Naive thymus-derived CD4-positive, alpha-beta T cell (primary cell): Measurements from ENCODE around the gene KRT83. TPM values are rescaled to one million over a fixed set of nuclear protein-coding genes. Genes with fewer than 3 reads are reported as not detected.
"Not testable (repeated sequence)": the region's sequence is repeated elsewhere in the genome, so short reads cannot be mapped to it uniquely, and the experiment has no call there.

ENCODE experiments used
- ATAC-seq: fragments of 150-1000 bp; cut with Tn5 transposase; 2 replicates; pipeline ENCODE4 v1.10.0; 2021; ENCODE audit warnings: mild to moderate bottlenecking, moderate library complexity
- CTCF ChIA-PET: fragments of 350-600 bp; sonication (Branson Sonifier 250); formaldehyde crosslinking; loops from one replicate; lab custom pipeline; 2021; ENCODE audit warnings: antibody characterized with exemption; lab: Charles Lee
- POLR2A ChIA-PET: fragments of 350-600 bp; sonication (Branson Sonifier 250); formaldehyde crosslinking; loops from one replicate; lab custom pipeline; 2021; ENCODE audit warnings: antibody characterized with exemption, inconsistent platforms; lab: Charles Lee
- DNase-seq, 9 donors: peaks; one replicate each; pipeline versions ENCODE4 v3.0.0 to v3.0.0-alpha.2; 2020 to 2022; ENCODE audit warnings: mixed read lengths in 1 of 9
- H3K27ac ChIP-seq: one replicate; pipeline ENCODE4 v1.7.0; 2013; ENCODE audit warnings: mild to moderate bottlenecking, low read depth, low read length, moderate library complexity
- H3K27me3 ChIP-seq, 2 donors: one replicate each; pipeline ENCODE4 v1.7.0; 2013; ENCODE audit warnings: low read length in 2 of 2, mild to moderate bottlenecking in 2 of 2, moderate library complexity in 2 of 2; ENCODE audit not compliant: control insufficient read depth in 2 of 2, insufficient read depth in 2 of 2
- H3K36me3 ChIP-seq, 3 experiments: 1 replicate in 2 of 3; 2 replicates in 1 of 3; pipeline ENCODE4 v1.7.0; 2013; ENCODE audit warnings: low read length in 3 of 3, mild to moderate bottlenecking in 3 of 3, moderate library complexity in 1 of 3; ENCODE audit not compliant: insufficient read depth in 3 of 3, control insufficient read depth in 2 of 3
- H3K4me1 ChIP-seq, 2 donors: one replicate each; pipeline ENCODE4 v1.7.0; 2013; ENCODE audit warnings: low read length in 2 of 2, mild to moderate bottlenecking in 2 of 2, moderate library complexity in 1 of 2; ENCODE audit not compliant: control insufficient read depth in 2 of 2, insufficient read depth in 2 of 2
- H3K4me3 ChIP-seq: 2 replicates; pipeline ENCODE4 v1.7.0; 2013; ENCODE audit warnings: mild to moderate bottlenecking, low read length
- H3K9me3 ChIP-seq, 3 experiments: 1 replicate in 2 of 3; 2 replicates in 1 of 3; pipeline ENCODE4 v1.7.0; 2013; ENCODE audit warnings: low read length in 3 of 3; ENCODE audit not compliant: control insufficient read depth in 2 of 3
- H3K27ac Mint-ChIP-seq, 9 donors: one replicate each; pipeline ENCODE4 v1.8.0; 2020 to 2022; ENCODE audit warnings: mixed read lengths in 9 of 9, mild to moderate bottlenecking in 8 of 9, moderate library complexity in 5 of 9, inconsistent platforms in 2 of 9
- H3K27me3 Mint-ChIP-seq, 5 donors: one replicate each; pipeline ENCODE4 v1.8.0; 2021 to 2022; ENCODE audit warnings: mixed read lengths in 5 of 5, mild to moderate bottlenecking in 1 of 5
- H3K36me3 Mint-ChIP-seq, 5 donors: one replicate each; pipeline ENCODE4 v1.8.0; 2020 to 2022; ENCODE audit warnings: mixed read lengths in 5 of 5, mild to moderate bottlenecking in 3 of 5, inconsistent platforms in 1 of 5
- H3K4me1 Mint-ChIP-seq, 7 donors: one replicate each; pipeline ENCODE4 v1.8.0; 2020 to 2022; ENCODE audit warnings: mixed read lengths in 7 of 7, mild to moderate bottlenecking in 3 of 7, inconsistent platforms in 1 of 7
- H3K4me3 Mint-ChIP-seq, 10 donors: one replicate each; pipeline ENCODE4 v1.8.0; 2020 to 2022; ENCODE audit warnings: mild to moderate bottlenecking in 10 of 10, mixed read lengths in 10 of 10, moderate library complexity in 6 of 10, inconsistent platforms in 2 of 10
- H3K9me3 Mint-ChIP-seq, 11 donors: one replicate each; pipeline ENCODE4 v1.8.0; 2020 to 2022; ENCODE audit warnings: mixed read lengths in 11 of 11, mild to moderate bottlenecking in 4 of 11, inconsistent platforms in 1 of 11, moderate library complexity in 1 of 11
- intact Hi-C, 2 donors: fragments of 100-400 bp; cut with micrococcal nuclease; formaldehyde crosslinking; loops; one replicate each; pipeline ENCODE4 v1.15.1; 2023
- polyA plus RNA-seq, 2 donors: library from polyadenylated mRNA; unstranded; fragments of 300-500 nt; fragmentation: Illumina TruSeq; gene quantifications; one replicate each; pipeline ENCODE4 v1.2.3, GENCODE V29; 2021
- total RNA-seq, 6 experiments: library from RNA in 5 of 6; stranded (reverse) in 5 of 6; gene quantifications; 1 replicate in 5 of 6; 2 replicates in 1 of 6; pipeline ENCODE4 v1.2.3 and lab custom pipeline; 2021 to 2026

Gene KRT83
- total and polyA plus RNA-seq, 7 experiments from 2014 or later = not detected

DNA sequence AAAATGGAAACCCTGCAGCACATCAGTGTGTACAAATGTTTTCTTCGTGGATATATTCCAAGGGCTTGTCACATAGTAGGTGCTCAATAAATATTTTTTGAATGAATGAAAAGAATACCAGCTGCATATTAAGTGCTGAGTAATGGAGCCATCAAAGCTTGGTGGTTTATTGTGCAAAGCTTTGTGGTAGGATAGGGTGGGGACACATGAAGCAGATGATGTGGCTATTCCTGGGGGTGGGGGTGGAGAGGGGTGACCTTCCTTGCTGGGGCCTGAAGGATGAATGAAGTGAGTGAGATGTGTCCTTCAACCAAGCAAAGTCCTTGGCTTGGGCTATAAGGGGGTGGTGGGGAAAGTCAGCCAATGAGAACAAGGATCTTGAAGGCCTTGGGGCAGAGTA lies 25.5 kb downstream of the KRT83 start:
- intact Hi-C loops = no loop called here
- Histone ChIP-seq H3K9me3 (no peaks in the 10 kb centered on the region), H3K4me3 (no peak overlapping the region), H3K27me3 (no peaks in the 10 kb centered on the region), H3K4me1 (no peaks in the 10 kb centered on the region), H3K27ac (no peak overlapping the region), H3K36me3 (no peaks in the 10 kb centered on the region)
- peaks cover 0 to 61% (median 16%) of the 10 kb centered on the region in 5 donors for H3K27me3 Mint-ChIP-seq
- no peaks in the 10 kb centered on the region for H3K9me3 Mint-ChIP-seq
- POLR2A ChIA-PET = no interaction called here
- no peak for DNase-seq
- H3K4me3 Mint-ChIP-seq = no peak overlapping the region
- CTCF ChIA-PET = no interaction called here
- no peak overlapping the region for H3K27ac Mint-ChIP-seq
- ATAC-seq = peak; percentile 76
- no peaks in the 10 kb centered on the region for H3K36me3 Mint-ChIP-seq
- peaks cover 0 to 8% (median 0%) of the 10 kb centered on the region in 7 donors for H3K4me1 Mint-ChIP-seq

DNA sequence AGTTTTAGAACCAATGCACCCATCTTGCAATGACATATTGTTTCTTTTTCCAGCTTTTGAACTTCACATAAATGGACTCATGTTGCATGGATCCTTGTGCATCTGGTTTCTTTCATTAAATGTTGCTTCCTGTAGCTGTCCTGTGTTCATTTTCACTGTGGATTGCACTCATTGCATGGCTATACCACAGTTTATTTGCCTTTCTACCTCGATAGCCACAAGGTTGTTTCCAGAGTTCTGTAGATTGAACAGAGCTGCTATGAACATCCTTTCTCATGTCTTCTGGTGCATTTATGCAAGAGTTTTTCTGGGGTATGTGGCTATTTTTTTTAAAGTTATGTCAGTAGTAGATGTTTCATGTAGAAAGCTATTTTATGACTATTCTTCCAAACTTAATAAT lies 26.4 kb downstream of the KRT83 start:
- CTCF ChIA-PET = interaction anchor here (0.7 kb wide), 1 partner anchor 475 kb away, joined by 3 read pairs; no protein-coding TSS in a partner anchor

DNA sequence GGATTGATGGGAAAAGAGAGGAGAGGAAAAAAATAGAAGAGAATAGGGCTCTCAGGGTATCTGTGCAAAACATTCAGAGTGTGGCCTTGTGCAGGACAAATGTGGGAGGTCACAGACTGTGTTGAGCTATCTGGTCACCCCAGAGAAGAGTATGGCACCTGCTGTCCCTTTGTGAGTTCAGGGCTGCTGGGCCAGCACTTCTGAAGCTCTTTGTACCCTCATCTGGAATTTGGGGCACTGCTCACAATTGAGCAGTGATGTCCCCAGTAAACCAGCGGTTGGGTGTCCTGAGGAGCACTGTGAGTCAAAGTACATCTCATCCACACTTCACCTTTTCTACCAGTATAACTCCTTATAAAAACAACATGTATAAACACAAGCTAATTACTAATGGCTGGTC lies 27.3 kb downstream of the KRT83 start:
- no peaks in the 10 kb centered on the region for H3K27me3 ChIP-seq
- Mint-ChIP-seq H3K4me1 (peaks cover 0 to 8% (median 0%) of the 10 kb centered on the region in 7 donors), H3K27me3 (peaks cover 0 to 53% (median 16%) of the 10 kb centered on the region in 5 donors), H3K4me3 (no peak overlapping the region), H3K27ac (no peak overlapping the region), H3K36me3 (no peaks in the 10 kb centered on the region), H3K9me3 (no peaks in the 10 kb centered on the region)
- ChIA-PET CTCF (no interaction called here), POLR2A (no interaction called here)
- intact Hi-C loops = no loop called here
- H3K36me3 ChIP-seq = no peaks in the 10 kb centered on the region
- H3K4me1 ChIP-seq = no peaks in the 10 kb centered on the region
- H3K27ac ChIP-seq = no peak overlapping the region
- H3K4me3 ChIP-seq = no peak overlapping the region
- no peaks in the 10 kb centered on the region for H3K9me3 ChIP-seq
- ATAC-seq (no peak), DNase-seq (no peak)

More for the DNA sequence above, 26.4 kb downstream of the KRT83 start:
- no peak for DNase-seq
- no peak overlapping the region for H3K27ac ChIP-seq
- no peak for ATAC-seq
- peaks cover 0 to 8% (median 0%) of the 10 kb centered on the region in 7 donors for H3K4me1 Mint-ChIP-seq
- H3K4me1 ChIP-seq = no peaks in the 10 kb centered on the region
- intact Hi-C loops = no loop called here
- no peaks in the 10 kb centered on the region for H3K36me3 Mint-ChIP-seq
- peaks cover 0 to 59% (median 16%) of the 10 kb centered on the region in 5 donors for H3K27me3 Mint-ChIP-seq
- H3K36me3 ChIP-seq = no peaks in the 10 kb centered on the region
- POLR2A ChIA-PET = no interaction called here
- no peaks in the 10 kb centered on the region for H3K9me3 Mint-ChIP-seq
- H3K27ac Mint-ChIP-seq = no peak overlapping the region
- H3K4me3 ChIP-seq = no peak overlapping the region
- H3K9me3 ChIP-seq = no peaks in the 10 kb centered on the region
- H3K4me3 Mint-ChIP-seq = no peak overlapping the region
- H3K27me3 ChIP-seq = no peaks in the 10 kb centered on the region

DNA sequence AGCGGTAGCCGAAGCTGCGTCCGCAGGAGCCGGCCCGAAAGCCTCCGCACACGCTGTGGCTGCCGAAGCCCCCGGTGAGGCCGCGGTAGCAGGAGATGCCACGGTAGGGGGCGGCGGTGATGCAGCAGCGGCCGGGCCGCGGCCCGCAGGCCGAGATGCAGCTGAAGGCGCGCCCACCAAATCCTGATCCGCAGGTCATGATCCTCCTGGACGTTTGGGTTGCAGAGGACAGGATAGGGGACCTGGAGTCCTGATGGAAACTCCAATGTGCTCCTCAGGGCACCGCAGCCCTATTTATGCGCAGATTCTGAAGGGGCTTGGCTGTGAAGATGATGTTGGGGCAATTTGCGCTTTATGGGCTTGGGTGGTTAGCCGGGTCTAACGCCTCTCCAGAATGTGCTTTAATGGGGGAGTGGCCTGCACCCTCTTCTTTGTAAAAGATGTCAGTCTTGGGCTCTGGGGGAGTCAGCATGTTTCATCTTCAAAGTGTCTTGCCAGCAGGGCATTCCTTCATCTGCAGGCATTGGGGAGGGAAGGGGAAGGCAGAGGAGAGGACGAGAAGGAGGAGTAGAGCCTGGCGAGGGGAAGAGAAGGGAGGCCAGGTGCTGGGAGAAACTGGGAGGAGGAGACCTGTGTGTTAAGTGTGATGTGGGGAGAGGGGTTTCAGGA lies 29.8 kb downstream of the KRT83 start, which contains the start of gene KRT81:
TSS of gene KRT81 (minus strand) at position 268 of the 669 bp plus-strand sequence. CDS start at position 199, 69 bp downstream.
- no peak within 1 kb of the TSS for H3K27ac Mint-ChIP-seq
- DNase-seq = no peak
- H3K4me3 Mint-ChIP-seq = no peak within 1 kb of the TSS
- intact Hi-C loops = no loop called here
- H3K4me1 ChIP-seq = no peaks in the 10 kb centered on the region
- ChIA-PET CTCF (no interaction called here), POLR2A (no interaction called here)
- H3K36me3 Mint-ChIP-seq = no peaks in the 10 kb centered on the region
- no peak within 1 kb of the TSS for H3K27ac ChIP-seq
- H3K9me3 Mint-ChIP-seq = no peaks in the 10 kb centered on the region
- H3K27me3 ChIP-seq = no peaks in the 10 kb centered on the region
- H3K9me3 ChIP-seq = no peaks in the 10 kb centered on the region
- H3K4me3 ChIP-seq = no peak within 1 kb of the TSS
- no peaks in the 10 kb centered on the region for H3K36me3 ChIP-seq
- no peak for ATAC-seq
- peaks cover 0 to 19% (median 4%) of the 10 kb centered on the region in 7 donors for H3K4me1 Mint-ChIP-seq
- peaks cover 0 to 39% (median 11%) of the 10 kb centered on the region in 5 donors for H3K27me3 Mint-ChIP-seq

DNA sequence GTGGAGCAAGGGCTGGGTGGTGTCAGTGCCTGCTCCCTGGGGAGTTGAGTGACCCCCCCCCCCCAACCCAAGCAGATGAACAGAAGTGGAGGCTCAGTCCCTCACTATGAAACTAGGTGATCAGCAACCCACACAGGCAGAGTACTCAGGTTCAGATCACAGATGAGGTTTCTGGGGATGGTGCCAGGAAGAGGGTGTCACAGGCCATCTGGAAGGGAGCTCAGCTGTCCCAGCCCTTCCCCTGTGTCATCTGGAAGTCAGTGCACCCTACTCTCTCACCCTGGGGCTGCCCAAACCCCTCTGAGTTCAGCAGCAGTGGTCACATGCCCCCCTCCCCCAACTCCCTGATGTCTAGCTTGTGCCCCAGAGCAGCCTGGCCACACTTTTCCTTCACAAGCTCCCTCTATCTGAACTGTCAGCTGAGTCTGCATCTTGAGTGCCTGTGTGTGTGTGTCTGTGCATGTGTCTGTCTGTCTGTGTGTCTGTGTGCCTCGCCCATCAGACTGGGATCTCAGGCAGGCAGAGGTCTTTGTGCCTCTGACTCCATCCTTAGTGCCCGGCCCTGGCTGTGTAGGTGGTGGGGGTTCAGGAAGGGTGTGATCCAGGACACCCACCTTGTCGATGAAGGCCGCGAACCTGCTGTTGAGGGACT lies 30.6 kb downstream of the KRT83 start:
- H3K27ac ChIP-seq, H3K36me3 Mint-ChIP-seq, POLR2A ChIA-PET, H3K9me3 Mint-ChIP-seq, H3K27me3 ChIP-seq, ATAC-seq, H3K4me1 ChIP-seq, H3K36me3 ChIP-seq, H3K9me3 ChIP-seq, CTCF ChIA-PET, intact Hi-C loops, H3K4me3 Mint-ChIP-seq, DNase-seq, H3K27ac Mint-ChIP-seq, H3K4me3 ChIP-seq: not testable (repeated sequence)
- Mint-ChIP-seq H3K27me3 (peaks cover 0 to 33% (median 5%) of the 10 kb centered on the region in 5 donors), H3K4me1 (peaks cover 0 to 15% (median 4%) of the 10 kb centered on the region in 7 donors)

DNA sequence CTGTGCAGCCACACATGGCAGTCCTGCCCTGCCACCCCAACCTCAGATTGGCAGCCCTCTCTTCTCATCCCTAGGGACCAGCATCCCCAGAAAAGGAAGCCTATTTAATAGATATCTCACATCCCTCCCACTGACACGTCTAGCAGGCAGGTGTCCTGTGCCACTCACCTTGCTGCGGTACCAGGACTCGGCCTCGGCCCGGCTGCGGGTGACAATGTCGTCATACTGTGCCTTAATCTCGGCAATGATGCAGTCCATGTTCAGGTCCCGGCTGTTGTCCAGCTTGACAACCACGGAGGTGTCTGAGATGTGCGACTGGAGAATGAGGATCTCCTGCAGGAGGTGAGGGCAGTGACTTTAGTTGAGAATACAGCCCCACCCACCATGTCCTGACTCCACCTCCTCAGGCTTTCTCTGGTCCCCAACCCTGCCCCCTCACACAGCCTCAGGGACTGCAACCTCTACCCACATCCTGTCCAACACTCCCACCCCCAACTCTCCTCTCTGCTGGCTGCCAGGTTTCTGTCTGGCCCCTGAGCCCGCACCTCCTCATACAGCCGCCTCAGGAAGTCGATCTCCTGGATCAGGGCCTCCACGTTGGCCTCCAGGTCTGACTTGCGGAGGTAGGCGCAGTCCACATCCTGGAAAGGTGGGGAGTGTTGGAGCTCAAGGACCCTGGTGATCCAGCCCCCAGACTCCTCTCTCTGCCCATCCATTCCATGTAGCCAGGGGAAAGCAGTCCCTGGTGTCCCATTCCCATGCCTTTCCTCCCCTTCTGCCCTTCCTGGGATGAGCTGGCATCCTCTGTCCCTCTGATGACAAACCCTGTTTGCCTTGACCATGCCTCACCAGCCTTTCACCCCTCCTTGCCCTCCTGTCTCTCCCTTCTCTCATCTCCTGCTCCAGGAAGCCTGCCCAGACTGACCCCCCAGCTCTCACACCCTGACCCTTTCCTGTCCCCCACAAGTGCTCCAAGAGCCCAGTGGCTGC lies 33.1 kb downstream of the KRT83 start:
- H3K4me1 ChIP-seq, H3K36me3 Mint-ChIP-seq, H3K27ac ChIP-seq, CTCF ChIA-PET, H3K4me3 Mint-ChIP-seq, H3K4me3 ChIP-seq, intact Hi-C loops, H3K9me3 Mint-ChIP-seq, H3K9me3 ChIP-seq, H3K36me3 ChIP-seq, DNase-seq, POLR2A ChIA-PET, H3K27me3 ChIP-seq: not testable (repeated sequence)
- Mint-ChIP-seq H3K27ac (peak overlapping the region in 1 of 9 donors; percentile 13), H3K4me1 (peaks cover 0 to 13% (median 4%) of the 10 kb centered on the region in 7 donors), H3K27me3 (peaks cover 0 to 13% (median 5%) of the 10 kb centered on the region in 5 donors)
- ATAC-seq = peak; percentile 78
